HG03280 (cell line): ENCODE results near the gene TP53INP2.
"Not testable (repeated sequence)": the region's sequence is repeated elsewhere in the genome, so short reads cannot be mapped to it uniquely, and the experiment has no call there.

Experiments
- ATAC-seq: cut with Tn5 transposase; IDR thresholded peaks from one replicate; pipeline ENCODE4 v1.9.1; 2021; ENCODE audit warnings: mild to moderate bottlenecking, moderate library complexity; ENCODE audit not compliant: unreplicated experiment

Gene TP53INP2, protein sequence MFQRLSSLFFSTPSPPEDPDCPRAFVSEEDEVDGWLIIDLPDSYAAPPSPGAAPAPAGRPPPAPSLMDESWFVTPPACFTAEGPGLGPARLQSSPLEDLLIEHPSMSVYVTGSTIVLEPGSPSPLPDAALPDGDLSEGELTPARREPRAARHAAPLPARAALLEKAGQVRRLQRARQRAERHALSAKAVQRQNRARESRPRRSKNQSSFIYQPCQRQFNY

DNA sequence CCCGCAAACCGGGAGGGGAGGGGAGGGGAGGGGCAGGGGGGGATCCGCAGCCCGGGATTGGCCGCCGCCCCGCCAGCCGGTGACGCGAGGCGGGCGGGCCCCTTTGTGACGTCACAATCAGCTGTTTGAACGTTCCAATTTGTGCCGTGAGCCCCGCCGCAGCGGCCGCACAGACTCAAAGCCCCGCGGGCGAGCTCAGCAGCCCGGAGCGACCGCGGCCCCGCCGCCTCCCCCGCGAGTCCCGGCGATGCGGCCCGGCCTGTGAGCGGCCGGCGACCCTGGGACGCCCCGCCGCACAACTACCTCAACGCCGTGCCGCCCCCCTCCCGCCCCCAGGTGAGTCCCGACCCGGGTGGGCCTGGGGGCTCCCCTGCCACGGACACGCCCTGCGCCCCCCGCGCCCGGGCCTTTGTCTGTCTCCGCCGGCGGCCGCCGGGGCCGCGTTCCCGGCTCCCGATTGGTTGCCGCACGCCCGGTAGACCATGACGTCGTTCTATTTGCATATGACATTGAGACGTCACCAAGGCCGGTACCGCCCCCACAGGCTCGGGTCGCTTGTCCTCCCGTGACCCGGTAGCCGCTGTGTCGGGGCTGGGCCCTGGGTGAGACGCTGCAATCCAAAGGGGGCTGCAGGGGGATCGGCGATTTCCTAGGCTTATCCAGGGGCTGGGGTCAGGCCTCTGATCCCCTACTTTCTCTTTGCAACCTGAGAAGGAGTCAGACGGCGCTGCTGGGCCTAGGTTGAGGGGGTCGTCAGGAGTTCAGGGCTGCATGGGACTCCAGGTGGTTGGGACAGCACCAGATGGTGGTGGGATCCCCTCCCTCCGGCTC, at the start of gene TP53INP2:
Gene TP53INP2, plus strand, starts transcription at position 168 of the 831 bp plus-strand sequence. CDS start 4,396 bp downstream, outside the sequence.
- ATAC-seq, result peak; percentile 65

DNA sequence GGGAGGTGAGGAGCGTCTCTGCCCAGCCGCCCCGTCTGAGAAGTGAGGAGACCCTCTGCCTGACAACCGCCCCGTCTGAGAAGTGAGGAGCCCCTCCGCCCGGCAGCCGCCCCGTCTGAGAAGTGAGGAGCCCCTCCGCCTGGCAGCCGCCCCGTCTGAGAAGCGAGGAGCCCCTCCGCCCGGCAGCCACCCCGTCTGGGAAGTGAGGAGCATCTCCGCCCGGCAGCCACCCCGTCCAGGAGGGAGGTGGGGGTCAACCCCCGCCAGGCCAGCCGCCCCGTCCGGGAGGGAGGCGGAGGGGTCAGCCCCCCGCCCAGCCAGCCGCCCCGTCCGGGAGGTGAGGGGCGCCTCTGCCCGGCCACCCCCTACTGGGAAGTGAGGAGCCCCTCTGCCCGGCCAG, 45.5 kb upstream of the TP53INP2 start:
- ATAC-seq, result not testable (repeated sequence)

DNA sequence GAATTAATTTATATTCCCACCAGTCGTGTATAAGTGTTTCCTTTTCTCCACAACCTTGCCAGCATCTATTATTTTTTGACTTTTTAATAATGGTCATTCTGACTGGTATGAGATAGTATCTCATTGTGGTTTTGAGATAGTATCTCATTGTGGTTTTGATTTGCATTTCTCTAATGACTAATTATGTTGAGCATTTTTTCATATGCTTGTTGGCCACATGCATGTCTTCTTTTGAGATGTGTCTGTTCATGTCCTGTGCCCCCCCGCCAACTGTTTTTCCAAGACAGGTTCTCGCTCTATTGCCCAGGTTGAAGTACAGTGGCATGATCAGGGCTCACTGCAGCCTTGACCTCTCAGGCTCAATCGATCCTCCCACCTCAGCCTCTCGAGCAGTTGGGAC, 42.3 kb upstream of the TP53INP2 start:
- ATAC-seq, result not testable (repeated sequence)

DNA sequence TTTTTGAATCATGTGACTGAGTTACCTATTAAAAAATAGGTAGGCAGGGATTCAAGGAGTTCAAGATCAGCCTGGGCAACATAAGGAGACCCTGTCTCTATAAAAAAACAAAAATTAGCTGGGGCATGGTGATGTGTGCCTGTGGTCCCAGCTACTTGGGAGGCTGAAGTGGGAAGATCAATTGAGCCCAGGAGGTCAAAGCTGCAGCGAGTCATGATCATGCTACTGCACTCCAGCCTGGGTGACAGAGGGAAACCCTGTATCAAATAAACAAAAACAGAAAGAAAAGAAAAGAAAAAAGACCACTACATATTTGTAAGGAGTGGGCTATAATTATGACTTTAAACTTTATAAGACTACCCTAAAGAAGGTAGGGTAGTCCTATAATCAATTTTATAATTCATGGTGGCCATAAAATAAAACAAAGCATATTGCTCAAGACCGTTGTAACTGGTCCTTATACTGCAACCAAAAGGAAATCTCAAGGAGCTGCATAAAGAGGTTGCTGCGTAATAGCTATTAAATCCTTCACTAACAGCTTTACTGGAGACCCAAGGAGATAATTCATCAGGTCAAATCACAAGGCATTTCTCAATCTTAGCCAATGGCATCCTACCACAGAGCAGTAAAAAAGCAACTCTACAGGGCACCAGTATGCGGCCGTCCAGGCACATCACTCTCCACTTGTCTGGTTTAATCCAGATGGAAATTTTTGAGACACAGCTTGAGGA, 40.8 kb upstream of the TP53INP2 start:
- ATAC-seq, result no peak

DNA sequence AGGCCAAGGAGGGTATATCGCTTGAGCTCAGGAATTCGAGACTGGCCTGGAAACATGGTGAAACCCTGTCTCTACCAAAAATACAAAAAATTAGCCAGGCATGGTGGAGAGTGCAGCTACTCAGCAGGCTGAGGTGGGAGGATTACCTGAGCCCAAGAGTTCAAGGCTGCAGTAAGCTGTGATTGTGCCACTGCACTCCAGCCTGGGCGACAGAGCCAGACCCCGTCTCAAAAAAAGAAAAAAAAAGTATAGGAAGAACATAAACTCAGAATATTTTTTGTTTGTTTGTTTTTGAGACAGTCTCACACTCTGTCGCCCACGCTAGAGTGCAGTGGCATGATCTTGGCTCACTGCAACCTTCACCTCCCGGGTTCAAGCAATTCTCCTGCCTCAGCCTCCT, 39.4 kb upstream of the TP53INP2 start:
- ATAC-seq, result not testable (repeated sequence)

DNA sequence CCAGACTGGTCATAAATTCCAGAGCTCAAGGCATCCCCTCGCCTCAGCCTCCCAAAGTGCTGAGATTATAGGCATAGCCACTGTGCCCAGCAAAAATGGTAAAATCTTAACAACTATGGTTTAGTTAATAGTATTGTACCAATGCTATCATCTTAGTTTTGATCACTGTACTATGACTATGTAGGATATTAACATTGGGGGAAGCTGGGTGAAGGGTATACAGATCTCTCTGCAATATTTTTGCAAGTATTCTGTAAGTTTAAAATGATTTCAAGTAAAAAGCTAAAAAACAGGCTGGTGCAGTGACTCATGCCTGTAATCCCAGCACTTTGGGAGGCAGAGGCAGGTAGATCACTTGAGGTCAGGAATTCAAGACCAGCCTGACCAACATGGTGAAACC, 35.0 kb upstream of the TP53INP2 start:
- ATAC-seq, result no peak

DNA sequence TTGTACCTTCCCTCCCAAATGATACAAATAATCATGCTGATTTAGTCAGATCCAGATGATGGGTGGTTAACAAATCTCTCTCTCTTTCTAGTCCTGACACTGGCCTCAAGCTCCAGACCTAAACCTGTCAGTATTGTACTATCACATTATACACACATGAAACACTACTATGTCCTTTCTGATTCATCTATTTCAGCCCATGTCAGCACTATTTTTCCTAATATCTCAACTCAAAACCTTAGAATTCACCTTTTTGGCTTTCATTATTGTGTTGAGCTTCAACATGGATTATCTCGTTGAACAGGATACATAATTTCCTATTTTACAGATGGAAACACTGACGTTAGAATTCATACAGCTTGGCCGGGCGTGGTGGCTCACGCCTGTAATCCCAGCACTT, 30.7 kb upstream of the TP53INP2 start:
- no peak for ATAC-seq

DNA sequence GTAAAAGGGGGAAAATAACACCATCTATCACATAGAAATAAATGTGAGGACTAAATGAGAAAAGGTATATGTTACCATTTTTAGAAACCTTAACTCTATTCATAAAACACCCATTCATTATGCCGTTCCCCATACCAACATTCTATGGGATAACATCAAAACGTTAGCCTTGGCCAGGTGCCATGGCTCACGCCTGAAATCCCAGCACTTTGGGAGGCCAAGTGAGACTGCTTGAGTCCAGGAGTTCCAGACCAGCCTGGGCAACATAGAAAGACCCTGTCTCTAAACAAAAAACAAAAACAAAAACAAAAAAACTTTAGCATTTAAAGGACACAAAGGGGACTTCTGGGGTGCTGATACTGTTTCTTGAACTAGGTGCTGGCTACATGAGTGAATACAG, 28.6 kb upstream of the TP53INP2 start:
- no peak for ATAC-seq

DNA sequence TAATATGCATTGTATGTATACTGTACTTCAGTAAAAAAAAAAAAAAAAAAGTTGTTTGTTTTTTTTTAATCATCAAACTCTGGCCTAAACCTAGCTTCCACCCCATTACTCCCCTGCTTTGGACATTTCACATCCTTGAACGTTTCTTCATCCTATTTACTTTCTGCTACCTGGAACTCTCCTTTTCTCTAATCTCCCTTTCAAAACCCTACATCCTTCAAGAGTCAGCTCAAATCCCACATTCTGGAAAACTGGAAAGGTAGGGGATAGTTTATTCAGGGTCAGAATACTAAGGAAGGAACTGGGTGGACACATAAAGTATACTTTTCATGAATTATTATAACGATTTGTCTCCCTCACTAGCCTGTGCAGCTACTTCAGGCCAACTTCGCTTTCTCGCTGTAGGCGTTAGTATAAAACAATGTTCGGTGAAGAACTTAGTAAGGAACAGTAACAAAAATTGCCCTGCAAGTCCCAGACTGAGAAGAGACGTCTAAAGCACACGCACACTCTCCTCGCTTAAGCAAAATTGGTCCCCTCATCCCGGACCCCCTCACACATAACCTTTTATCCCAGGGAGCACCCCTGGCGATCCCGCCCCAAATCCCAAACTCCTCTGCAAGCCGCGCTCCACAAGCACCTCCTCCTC, 28.0 kb upstream of the TP53INP2 start:
- ATAC-seq, result no peak

DNA sequence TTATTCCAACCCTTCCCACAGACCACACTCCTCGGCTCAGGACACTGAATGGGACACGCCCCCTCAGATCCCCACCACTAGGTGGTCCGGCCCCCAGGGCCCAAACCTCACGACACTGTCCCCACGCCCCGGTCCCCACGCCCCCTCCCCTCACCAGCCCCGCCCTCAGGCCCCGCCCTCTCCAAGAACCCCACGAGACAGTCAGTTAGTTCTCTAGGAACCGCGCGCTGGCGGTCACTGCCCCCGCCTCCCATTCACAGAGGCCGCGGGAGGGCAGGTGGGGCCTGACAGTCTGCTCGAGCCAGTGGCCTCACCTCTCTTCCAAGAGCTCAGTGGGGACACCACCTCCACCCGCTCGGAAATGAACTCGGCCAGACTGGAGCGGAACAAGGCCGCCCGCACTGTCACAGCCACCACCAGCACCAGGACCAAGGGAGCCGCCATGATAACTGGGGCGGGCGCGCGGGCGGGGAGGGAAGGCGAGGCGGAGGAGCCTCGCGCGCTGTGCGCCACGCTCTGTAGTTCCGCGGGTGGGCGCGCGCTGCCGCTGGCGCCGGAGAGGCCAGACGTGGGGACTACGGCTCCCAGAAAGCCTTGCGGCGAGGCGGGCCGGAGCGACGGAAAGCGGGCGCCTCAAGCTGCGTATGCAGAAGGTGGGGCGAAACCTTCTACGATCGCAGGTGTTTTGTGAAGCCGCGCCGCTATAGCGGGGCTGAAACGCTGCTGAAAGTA, 27.3 kb upstream of the TP53INP2 start, which contains the start of gene PIGU:
Gene PIGU, minus strand, starts transcription at position 451 of the 732 bp plus-strand sequence. Its CDS starts 7 bp downstream, at position 444.
- ATAC-seq, result peak; percentile 95

DNA sequence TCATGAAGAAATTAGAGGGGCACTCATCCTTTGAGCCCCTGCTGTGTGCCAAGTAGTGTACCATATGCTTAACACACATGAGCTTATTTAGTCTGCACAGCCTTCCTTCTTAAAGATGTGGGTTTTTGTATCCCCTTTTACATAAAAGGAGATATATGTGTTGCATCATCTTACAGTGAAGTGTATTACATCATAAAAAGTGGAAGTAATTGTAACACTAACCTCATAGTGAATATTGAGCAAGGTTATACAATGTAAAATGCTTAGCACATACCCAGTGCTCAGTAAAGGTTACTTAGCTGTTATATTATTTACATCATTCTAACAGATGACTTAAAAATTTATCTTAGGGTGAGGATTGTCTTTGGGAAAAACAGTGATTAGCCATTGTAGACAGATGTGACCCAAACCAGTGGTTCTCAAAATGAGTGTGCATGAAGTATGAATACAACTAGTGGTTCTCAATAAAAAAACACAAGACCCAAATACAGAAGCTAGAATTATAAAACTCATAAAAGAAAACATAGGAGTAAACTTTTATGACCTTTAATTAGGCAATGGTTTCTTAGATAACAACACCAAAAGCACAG, 23.5 kb upstream of the TP53INP2 start:
- no peak for ATAC-seq

DNA sequence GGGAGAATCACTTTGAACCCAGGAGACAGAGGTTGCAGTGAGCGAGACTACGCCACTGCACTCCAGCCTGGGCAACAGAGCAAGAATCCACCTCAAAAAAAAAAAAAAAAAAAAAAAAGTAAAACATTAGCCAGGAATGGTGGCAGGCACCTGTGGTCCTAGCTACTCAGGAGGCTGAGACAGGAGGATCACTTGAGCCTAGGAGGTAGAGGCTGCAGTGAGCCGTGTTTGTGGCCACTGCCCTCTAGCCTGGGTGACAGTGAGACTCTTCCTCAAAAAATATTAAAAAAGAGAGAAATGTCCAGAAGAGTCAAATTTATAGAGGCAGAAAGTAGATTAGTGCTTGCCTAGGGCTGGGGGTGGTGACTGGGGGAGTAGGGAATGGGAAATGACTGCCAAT, 20.5 kb upstream of the TP53INP2 start:
- ATAC-seq, result no peak

DNA sequence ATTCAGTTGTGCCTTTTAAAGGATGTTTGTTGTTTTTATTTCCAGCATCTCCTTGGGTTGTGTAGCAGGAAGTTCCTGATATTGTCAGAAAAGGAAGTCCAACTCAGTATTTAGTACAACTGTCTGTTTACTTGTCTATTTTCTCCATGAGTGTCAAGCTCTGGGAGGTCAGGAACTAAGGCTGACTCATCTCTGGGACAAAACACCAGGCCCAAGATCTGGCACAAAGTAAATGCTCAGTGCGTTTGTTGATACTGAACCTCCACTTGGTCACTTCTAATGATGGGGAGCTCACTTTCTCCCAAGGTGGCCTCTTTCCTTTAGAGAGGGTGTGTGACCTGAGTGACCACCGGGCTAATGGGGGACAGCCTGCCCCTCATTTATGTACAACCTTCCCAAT, 14.7 kb upstream of the TP53INP2 start:
- no peak for ATAC-seq

DNA sequence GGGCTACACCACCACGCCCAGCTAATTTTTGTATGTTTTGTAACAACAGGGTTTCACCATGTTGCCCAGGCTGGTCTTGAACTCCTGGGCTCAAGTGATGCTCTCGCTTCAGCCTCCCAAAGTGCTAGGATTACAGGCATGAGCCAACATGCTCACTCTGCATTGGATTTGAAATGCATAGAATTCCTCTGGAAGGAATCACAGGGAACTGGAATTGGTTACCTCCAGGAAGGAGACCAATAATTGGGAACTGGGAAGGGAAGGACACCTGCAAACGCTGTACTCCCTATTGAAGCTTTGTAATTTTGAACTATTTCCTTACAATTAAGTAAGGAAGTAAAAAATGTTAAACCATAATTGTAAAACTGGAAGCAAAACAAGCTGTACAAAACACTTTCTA, 12.3 kb upstream of the TP53INP2 start:
- no peak for ATAC-seq

DNA sequence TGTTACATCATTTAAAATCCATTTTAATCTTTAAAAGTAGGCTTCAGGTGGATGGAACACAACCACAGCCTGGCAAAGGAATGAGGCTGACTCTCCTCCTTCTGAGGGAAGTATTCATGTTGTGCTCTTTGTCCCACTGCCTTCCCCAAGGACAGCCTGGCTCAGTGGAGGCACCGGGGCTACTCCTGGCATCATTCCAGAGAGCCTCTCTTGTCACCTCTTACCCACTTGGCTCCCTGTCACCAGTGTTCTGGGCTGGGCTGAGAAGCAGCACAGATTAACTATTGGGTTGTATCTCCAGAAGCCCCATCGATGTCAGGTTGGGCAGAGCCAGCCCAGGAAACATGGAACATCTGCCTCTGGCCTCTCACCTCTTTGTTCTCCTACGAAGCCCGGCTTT, 10.7 kb upstream of the TP53INP2 start:
- no peak for ATAC-seq

DNA sequence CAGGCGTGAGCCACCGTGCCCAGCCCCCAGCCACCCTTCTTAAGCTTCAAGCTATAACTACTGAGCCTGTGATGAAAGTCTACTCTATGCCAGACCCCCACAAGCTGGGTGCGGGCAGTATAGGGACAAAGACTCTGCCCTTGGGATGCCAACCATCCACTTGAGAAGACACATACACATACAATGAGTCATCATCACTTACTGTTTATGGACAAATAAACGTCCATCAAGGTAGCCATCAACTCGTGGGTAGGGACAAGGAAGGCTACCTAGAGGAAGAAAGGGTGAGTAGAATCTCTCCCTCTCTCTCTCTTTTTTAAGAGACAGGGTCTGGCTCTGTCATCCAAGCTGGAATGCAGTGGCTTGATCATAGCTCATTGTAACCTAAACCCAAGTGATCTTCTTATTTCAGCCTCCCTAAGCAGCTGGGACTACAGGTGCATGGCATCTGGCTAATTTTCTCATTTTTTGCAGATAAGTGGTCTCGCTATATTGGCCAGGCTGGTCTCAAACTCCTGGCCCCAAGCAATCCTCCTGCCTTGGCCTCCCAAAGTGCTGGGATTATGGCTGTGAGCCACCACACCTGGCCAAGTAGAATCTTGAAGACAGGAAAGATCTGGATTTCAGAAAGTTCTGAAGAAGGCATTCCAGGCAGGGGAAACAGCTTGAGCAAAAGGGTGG, 2.6 kb upstream of the TP53INP2 start:
- ATAC-seq, result no peak

DNA sequence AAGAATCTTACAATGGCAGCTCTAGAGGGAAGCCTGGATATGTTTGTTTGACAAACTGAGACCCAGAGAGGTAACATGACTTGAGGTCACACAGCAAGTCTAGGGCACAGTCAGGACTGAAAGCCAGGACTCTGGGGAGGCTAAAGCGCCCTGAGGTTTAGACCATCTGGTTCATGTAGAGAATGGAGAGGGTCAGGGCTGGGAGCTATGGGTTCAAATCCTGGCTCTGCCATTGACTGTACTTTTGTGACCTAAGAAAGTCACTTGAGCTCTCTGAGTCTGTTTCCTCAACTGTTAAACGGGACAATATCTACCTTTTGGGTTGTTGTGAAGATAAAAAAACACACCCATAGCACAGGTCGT, 1.1 kb upstream of the TP53INP2 start:
- no peak for ATAC-seq

DNA sequence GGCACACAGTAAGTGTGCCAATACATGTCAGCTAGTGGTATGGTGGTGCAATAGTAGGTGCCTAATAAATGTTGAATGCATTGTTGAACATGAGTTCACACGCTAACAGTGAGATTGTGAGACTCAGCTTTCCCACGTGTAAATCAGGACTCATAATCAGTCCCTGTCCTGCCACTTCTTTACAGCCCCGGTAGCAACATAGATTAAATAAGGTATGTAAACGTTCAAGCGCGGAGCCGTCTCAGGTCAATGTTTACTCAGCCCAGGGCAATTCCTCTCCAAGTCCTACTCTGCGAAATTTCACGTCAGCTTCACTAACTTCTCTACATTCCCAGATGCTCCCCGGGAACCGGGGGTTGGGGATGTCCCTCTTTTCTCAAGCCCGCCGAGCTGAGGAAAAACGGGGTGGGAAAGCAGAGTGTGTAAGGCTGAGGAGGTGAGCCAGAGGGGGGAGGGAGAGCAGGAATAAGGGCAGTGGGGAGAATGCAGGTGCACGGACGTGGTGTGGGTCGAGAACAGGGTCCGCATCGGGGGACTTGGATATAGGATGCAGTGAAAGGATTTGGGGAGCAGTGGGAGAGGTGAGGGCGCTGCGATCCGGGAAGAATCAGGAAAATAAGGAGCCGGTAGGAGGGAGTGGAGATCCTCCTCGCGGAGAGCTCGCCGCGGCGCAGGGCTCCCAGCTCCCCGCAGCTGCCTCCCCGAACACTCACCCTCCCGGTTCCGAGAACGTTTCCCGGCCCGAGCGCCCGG, 544 bp upstream of the TP53INP2 start:
- no peak for ATAC-seq

DNA sequence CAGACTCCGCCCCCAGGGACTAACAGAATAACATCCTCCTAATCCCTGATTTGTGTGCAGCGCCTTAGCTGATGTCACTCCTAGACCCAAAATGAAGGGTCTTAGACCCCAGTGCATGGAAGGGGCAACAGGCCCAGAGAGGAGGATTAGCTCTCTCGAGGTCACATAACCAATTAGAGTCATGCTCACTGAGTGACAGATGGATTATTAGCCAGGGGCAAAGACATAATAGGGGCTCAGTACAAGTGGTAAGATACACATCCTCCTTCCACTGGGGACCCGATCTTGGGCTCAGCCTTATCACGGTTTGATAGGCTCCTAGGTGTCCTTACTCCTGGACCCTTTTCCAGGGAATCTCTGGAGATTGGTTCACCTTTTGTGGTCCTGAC, 858 bp downstream of the TP53INP2 start:
- no peak for ATAC-seq
